Sigmoid colon (tissue), 7 donors: ENCODE data around the gene ZNF408. TPM values are rescaled to one million over a fixed set of nuclear protein-coding genes. Genes with fewer than 3 reads are reported as not detected.

Source experiments
- DNase-seq: peaks from one replicate; pipeline ENCODE4 v3.0.0-alpha.2; 2019
- H3K27ac ChIP-seq, 4 donors: fragments of 200-600 bp; sonication (generic); one replicate each; pipeline ENCODE4 v1.5.1; 2016 to 2019; ENCODE audit warnings: mild to moderate bottlenecking in 1 of 4
- H3K27me3 ChIP-seq, 3 donors: fragments of 200-600 bp; sonication (generic); one replicate each; pipeline ENCODE4 v1.5.1; 2019; ENCODE audit warnings: mild to moderate bottlenecking in 1 of 3
- H3K36me3 ChIP-seq, 4 donors: fragments of 200-600 bp; sonication (generic); one replicate each; pipeline ENCODE4 v1.5.1; 2016 to 2019
- H3K4me1 ChIP-seq, 4 donors: fragments of 200-600 bp; sonication (generic); one replicate each; pipeline ENCODE4 v1.5.1; 2017 to 2019
- H3K4me3 ChIP-seq, 4 donors: fragments of 200-600 bp; sonication (generic); one replicate each; pipeline ENCODE4 v1.5.1; 2017 to 2019; ENCODE audit warnings: mild to moderate bottlenecking in 2 of 4, moderate library complexity in 1 of 4
- H3K9me3 ChIP-seq, 4 donors: fragments of 200-600 bp in 3 of 4; sonication (generic) in 3 of 4; one replicate each; pipeline versions ENCODE4 v1.5.1 to v1.6.1; 2013 to 2019
- CTCF ChIP-seq, 4 experiments: fragments of 450-650 bp in 3 of 4; fragments of 200-600 bp in 1 of 4; IDR thresholded peaks; one replicate each; pipeline ENCODE4 v1.5.1; 2016 to 2019; ENCODE audit warnings: antibody characterized with exemption in 4 of 4, mild to moderate bottlenecking in 3 of 4, moderate library complexity in 2 of 4
- EP300 ChIP-seq, 4 donors: sonication (generic); formaldehyde crosslinking; IDR thresholded peaks; one replicate each; pipeline ENCODE4 v1.6.1; 2017; ENCODE audit warnings: antibody characterized with exemption in 4 of 4
- POLR2A ChIP-seq, 2 donors: fragments of 450-650 bp; IDR thresholded peaks; one replicate each; pipeline ENCODE4 v1.6.1; 2016; ENCODE audit warnings: antibody characterized with exemption in 2 of 2, mild to moderate bottlenecking in 2 of 2, moderate library complexity in 2 of 2
- POLR2AphosphoS5 ChIP-seq, 4 donors: sonication (generic); formaldehyde crosslinking; IDR thresholded peaks; one replicate each; pipeline ENCODE4 v1.6.1; 2017; ENCODE audit warnings: antibody characterized with exemption in 4 of 4
- WGBS, 2 donors: extraction: QIAGEN DNeasy Blood & Tissue Kit; methylation state at CpG; one replicate each; pipeline ENCODE4 v1.1.7; 2013; 5-methylcytosine and 5-hydroxymethylcytosine counted together
- intact Hi-C: fragments of 100-400 bp; cut with DNase I; formaldehyde crosslinking; loops from one replicate; pipeline ENCODE4 v1.15.1; 2023
- polyA plus RNA-seq, 3 donors: library from polyadenylated mRNA; stranded (reverse); fragments of 200-250 nt; gene quantifications; one replicate each; pipeline ENCODE4 v1.2.3, GENCODE V29; 2013
- total RNA-seq, 4 donors: library from RNA; depleted of rRNA; stranded (reverse); fragments of >200 nt; gene quantifications; one replicate each; pipeline ENCODE4 v1.1.0, GENCODE V29; 2016
- donor health status: healthy with polysubstance abuse.
- donor health status: Bipolar disorder and iron deficiency.
- donor health status: healthy.

The ZNF408 gene
- total RNA-seq (10 to 100 TPM in 2 of 4 donors, 1 to 10 TPM in 2; 4.3 to 12.8 (median 9.2) TPM), polyA plus RNA-seq (10 to 100 TPM in 1 of 3 donors, 1 to 10 TPM in 2; 6.2 to 10.7 (median 8.4) TPM)

- TF ChIP-seq POLR2AphosphoS5 (IDR thresholded peaks at IDR 0.05), result peak; percentile 67 to 92 (median 88)
- peak; percentile 70 to 87 for TF ChIP-seq POLR2A (IDR thresholded peaks at IDR 0.05)
- no peak for TF ChIP-seq EP300 (IDR thresholded peaks at IDR 0.05)
- no peak for TF ChIP-seq CTCF (IDR thresholded peaks at IDR 0.05)
- WGBS, 2 donors, result 1% methylated on average over 44 of the region's 44 CpGs
- Histone ChIP-seq H3K36me3 (peaks cover 22 to 41% (median 31%) of the 10 kb centered on the region in 4 donors), H3K27me3 (no peaks in the 10 kb centered on the region), H3K4me1 (peaks cover 2 to 65% (median 60%) of the 10 kb centered on the region in 4 donors), H3K4me3 (peak within 1 kb of the TSS; percentile 88 to 94 (median 92)), H3K27ac (peak within 1 kb of the TSS; percentile 89 to 96 (median 90)), H3K9me3 (no peaks in the 10 kb centered on the region)
- intact Hi-C loops, result no loop called here
- peak; percentile 99 for DNase-seq
These were observed at the start of gene ZNF408, which contains the start of gene ARHGAP1 for GRCh38 chr11:46700241-46701077. ZNF408 (plus strand) TSS chr11:46701031; CDS start chr11:46701048, 17 bp downstream. ARHGAP1 (minus strand) TSS chr11:46700619; CDS start chr11:46696107, 4,512 bp downstream.

GRCh38 chr11:46655631-46656030 lies 45.2 kb upstream of the ZNF408 start:
- TF ChIP-seq CTCF (IDR thresholded peaks at IDR 0.05) (no peak), POLR2AphosphoS5 (IDR thresholded peaks at IDR 0.05) (no peak), EP300 (IDR thresholded peaks at IDR 0.05) (no peak), POLR2A (IDR thresholded peaks at IDR 0.05) (no peak)
- Histone ChIP-seq H3K27ac (no peak overlapping the region), H3K36me3 (peaks cover 20 to 97% (median 66%) of the 10 kb centered on the region in 4 donors), H3K9me3 (no peaks in the 10 kb centered on the region), H3K4me3 (no peak overlapping the region), H3K27me3 (no peaks in the 10 kb centered on the region), H3K4me1 (peaks cover 0 to under 1% (median 0%) of the 10 kb centered on the region in 4 donors)
- intact Hi-C loops, result no loop called here
- DNase-seq, result no peak
- whole genome bisulfite sequencing, 2 donors, result 94 to 97% methylated on average over 4 of the region's 4 CpGs

GRCh38 chr11:46657186-46657585 lies 43.6 kb upstream of the ZNF408 start:
- no peak for TF ChIP-seq POLR2AphosphoS5 (IDR thresholded peaks at IDR 0.05)
- no peak for TF ChIP-seq EP300 (IDR thresholded peaks at IDR 0.05)
- no peak for TF ChIP-seq POLR2A (IDR thresholded peaks at IDR 0.05)
- TF ChIP-seq CTCF (IDR thresholded peaks at IDR 0.05), result no peak
- intact Hi-C loops, result no loop called here
- Histone ChIP-seq H3K4me3 (no peak overlapping the region), H3K36me3 (peaks cover 17 to 97% (median 60%) of the 10 kb centered on the region in 4 donors), H3K4me1 (no peaks in the 10 kb centered on the region), H3K9me3 (no peaks in the 10 kb centered on the region), H3K27ac (no peak overlapping the region), H3K27me3 (no peaks in the 10 kb centered on the region)
- 91 to 94% methylated on average over 3 of the region's 3 CpGs for WGBS, 2 donors
- no peak for DNase-seq

- Histone ChIP-seq H3K36me3 (peaks cover 13 to 97% (median 55%) of the 10 kb centered on the region in 4 donors), H3K4me1 (no peaks in the 10 kb centered on the region), H3K27ac (peak overlapping the region in 1 of 4 donors; percentile 48), H3K4me3 (no peak overlapping the region), H3K9me3 (no peaks in the 10 kb centered on the region), H3K27me3 (no peaks in the 10 kb centered on the region)
- TF ChIP-seq POLR2AphosphoS5 (IDR thresholded peaks at IDR 0.05) (no peak), EP300 (IDR thresholded peaks at IDR 0.05) (no peak), CTCF (IDR thresholded peaks at IDR 0.05) (no peak), POLR2A (IDR thresholded peaks at IDR 0.05) (no peak)
- 89 to 90% methylated on average over 4 of the region's 4 CpGs for WGBS, 2 donors
- DNase-seq, result peak; percentile 81
- intact Hi-C loops, result no loop called here
These were observed 42.6 kb upstream of the ZNF408 start for GRCh38 chr11:46658259-46658658.
